ENCODE measurements around the gene SCN5A.

SCN5A gene

DNA sequence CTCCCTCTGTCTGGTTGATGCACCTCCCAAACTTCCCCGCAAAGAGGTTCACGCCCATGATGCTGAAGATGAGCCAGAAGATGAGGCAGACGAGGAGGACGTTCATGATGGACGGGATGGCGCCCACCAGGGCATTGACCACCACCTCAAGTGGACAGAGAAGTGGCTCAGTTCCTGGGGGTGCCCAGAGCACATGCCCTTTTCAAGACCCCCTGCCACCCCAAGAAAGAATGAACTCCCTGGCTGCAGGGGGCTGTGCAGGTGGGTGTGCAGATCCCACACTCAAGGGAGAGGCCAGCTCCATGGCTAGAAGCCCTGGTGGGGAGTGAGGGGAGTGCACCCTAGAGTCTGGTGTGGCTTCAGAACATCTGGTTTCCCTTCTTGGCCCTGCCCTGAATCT is 89.2 kb downstream of the SCN5A start:
- no peak for DNase-seq (ENCODE audit: low read depth)

DNA sequence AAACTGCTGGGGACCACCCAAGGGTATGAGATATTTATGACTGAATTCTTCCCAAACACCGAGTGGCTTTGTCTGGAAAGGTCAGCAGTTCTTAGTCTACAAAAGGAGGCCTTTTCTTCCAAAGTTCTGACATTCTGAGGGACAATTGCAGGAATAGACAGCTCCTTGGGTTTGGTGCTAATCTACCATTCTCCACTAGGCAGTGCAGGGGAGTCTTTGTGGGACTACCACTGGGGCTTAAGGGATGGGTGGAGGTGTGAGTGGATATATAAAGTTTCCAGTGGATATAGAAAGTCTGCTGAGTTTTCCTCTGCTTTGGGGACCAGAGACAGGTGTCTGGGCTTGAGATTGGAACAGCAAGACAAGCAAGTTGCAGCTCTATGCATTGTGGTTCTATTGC is 90.6 kb downstream of the SCN5A start:
- no peak for DNase-seq (ENCODE audit: low read depth)

DNA sequence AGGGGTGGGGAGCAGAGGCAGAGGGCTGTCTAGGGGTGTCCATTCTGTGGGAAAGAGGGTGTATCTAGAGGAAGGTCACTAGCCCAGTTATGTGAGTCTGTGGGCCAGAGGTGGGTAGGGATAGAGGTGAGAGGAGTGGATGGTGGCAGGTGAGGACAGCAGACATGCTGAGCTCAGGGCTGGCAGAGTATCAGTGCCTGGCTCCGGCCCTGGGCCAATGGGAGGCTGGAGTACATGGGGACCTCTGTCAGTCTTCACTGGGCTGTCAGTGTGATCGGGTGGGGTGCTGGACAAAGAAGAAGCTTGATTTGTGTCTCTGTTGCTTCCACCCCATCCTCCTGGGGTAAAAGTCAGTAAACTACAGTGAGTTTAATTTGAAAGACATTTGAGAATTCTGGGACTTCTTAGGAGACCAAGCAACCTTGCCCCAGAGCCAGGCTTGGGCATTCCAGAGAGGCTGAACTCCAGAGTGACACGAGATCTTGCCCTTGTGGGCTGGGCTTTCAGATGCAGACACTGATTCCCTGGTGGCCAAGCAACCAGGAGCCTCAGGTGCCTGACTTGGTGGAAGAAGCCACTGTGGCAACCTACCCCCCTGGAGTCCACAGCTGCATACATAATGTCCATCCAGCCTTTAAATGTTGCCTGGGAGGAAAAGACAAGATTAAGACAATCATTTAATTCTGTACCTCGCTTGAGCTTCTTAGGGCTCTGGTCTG is 92.7 kb downstream of the SCN5A start:
- no peak for DNase-seq (ENCODE audit: low read depth)

DNA sequence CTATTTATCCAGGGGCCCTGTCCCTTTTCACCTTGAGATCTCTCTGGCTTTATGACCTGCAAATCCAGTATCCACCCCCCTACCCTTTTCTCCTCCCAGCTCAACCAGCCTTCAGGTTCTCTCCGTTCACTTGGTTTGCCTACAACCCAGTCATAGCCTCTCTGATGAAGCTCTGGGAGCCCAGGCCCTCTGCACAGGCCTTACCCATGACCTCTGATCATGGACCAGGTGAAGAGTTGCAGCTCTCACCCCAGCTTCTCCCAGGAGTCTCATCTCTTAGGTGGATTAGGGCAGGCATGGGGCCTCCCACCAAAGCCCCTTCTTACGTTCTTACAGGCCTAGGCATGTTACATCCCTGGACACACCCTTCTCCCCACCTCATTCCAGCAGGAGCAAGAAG is 93.6 kb downstream of the SCN5A start:
- no peak for DNase-seq (ENCODE audit: low read depth)

DNA sequence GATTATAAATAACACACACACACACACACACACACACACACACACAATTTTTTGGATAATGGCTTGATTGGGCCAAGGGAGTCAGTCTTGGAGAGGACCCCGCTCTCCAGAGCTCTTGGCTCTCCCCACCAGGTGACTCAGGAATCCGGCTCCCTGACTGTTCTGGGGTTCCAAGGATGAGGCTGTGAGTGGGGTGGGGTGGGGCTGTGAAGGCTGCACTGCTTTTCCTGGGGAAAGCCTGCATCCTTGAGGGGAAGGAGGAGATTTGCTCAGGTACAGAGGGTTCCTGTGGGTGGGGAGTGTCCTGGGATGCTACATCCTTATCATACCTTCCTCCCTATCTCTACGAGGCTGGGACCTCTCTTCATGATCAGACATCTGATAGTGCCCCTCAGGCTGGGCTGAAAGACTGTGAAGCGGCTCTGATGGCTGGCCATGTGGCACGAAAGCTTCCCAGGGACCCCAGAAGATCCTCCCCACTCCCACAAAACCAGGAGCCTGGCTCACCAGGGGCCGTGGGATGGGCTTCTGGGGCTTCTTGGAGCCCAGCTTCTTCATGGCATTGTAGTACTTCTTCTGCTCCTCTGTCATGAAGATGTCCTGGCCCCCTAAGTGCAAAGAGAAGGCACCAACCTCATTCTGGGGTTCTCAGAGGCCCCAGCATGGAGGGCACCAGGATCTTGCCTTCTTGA is 94.2 kb downstream of the SCN5A start:
- DNase-seq (ENCODE audit: low read depth), result no peak

DNA sequence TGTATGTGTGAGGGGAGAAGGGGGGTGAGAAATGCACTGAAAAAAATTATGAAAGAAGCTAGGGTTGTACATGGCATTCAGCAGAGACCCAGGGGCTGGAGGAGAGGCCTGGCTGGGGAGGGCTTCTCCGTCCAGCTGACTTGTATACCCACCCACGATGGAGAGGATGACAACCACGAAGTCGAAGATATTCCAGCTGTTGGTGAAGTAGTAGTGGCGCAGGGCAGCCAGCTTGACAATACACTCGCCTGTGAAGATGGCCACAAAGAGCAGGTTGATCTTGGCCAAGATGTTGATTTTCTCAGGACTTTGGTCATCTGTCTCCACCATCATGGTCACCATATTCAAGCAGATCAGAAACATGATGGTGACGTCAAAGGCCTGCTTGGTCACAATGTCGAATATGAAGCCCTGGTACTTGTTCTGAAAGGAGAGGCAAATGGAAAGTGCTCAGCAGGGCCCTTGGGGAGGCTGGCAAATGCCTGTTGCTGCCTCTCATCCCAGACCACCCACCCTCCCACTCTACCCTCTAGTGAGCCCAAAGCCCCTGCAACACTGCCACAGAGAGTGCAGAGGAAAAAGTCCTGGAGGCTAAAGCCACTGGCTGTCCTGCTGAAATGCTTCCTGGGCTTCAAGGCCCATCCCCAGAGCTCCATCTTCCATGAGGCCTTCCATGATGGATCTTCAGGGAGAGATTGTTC is 95.2 kb downstream of the SCN5A start:
- DNase-seq (ENCODE audit: low read depth), result no peak

DNA sequence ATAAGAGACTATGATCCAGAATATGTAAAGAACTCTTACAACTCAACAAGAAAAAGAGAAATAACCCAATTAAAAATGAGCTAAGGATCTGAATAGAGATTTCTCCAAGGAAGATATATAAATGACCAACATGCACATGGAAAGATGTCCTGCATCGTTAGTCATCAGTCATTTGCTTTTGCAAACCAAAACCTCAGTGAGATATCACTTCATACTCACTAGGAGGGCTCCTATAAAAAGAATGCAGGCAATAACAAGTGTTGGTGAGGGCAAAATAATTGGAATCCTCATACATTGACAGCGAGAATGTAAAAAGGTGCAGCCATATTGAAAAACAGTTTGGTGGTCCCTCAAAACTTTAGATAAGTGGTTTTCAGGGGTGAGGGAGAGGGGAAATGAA is 96.4 kb downstream of the SCN5A start:
- DNase-seq (ENCODE audit: low read depth), result no peak

- DNase-seq (ENCODE audit: low read depth), result no peak
Measured at GRCh38 chr3:38552364-38552763, 97.1 kb downstream of the SCN5A start.

DNA sequence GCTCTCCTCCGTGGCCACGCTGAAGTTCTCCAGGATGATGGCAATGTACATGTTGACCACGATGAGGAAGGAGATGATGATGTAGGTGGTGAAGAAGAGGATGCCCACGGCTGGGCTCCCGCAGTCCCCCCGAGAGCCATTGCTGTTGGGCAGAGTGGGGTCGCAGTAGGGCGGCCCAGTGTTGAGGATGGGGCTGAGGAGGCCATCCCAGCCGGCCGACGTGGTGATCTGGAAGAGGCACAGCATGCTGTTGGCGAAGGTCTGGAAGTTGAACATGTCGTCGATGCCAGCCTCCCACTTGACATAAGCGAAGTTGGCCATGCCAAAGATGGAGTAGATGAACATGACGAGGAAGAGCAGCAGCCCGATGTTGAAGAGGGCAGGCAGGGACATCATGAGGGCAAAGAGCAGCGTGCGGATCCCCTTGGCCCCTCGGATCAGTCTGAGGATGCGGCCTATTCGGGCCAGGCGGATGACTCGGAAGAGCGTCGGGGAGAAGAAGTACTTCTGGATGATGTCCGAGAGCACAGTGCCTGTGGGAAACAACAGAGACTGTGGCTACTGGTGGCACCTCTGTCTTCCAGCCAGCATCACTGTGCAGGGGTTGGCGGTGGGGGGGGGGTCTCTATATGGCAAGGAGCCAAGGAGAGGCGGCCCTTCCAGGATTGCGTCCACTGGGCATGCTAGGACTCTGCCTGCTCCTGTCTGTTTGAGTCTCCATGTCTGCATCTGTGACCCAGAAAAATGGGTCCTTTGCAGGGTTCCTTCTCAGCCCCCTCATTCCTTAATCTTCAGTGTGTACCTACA is 98.3 kb downstream of the SCN5A start:
- no peak for DNase-seq (ENCODE audit: low read depth)

- DNase-seq (ENCODE audit: low read depth), result no peak
Measured at GRCh38 chr3:38549957-38550840, 99.3 kb downstream of the SCN5A start.

DNA sequence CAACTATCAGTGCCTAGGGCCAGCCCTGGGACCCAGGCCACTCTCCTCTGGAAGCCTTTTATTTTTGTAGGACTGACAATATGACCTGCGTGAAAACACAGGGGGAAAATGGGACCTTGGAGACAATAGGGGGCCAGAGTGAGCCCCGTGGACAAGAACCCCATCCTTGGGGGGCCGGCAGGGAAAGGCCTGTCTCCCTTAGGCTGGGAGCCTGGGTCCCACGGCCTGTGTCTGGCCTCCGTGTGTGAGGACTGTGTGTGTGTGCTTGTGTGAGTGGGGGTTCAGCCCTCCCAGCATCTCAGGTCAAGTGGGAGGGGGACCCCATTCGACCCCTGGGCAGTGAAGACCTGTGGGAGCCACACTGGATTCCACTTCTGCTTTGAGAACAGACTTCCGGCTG is 100.0 kb downstream of the SCN5A start:
- no peak for DNase-seq (ENCODE audit: low read depth)

- no peak for DNase-seq (ENCODE audit: low read depth)
Measured at GRCh38 chr3:38549082-38549481, 100.4 kb downstream of the SCN5A start.

GRCh38 chr3:38548154-38548931 is 101.1 kb downstream of the SCN5A start:
- DNase-seq (ENCODE audit: low read depth), result no peak

GRCh38 chr3:38545983-38546382 is 103.5 kb downstream of the SCN5A start:
- DNase-seq (ENCODE audit: low read depth), result no peak

DNA sequence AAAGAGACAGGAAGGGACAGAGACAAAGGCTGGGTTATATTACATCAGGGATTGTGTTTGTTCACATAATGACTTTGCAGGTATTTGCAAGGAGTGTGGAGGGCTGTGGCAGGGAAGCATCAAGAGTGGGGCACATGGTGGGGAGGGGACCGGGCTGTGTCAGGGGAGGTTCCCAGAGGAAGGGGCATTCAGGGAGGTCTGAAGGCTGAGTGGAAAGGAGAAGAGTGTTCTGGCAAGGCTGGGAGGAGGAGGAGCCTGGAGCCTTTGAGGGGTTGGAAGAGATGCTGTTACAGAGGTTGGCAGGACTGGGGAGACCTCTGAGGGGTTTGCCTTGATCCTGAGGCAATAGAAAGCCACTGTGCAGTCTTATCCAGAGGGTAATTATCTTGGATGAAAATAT is 103.9 kb downstream of the SCN5A start:
- DNase-seq (ENCODE audit: low read depth), result no peak

DNA sequence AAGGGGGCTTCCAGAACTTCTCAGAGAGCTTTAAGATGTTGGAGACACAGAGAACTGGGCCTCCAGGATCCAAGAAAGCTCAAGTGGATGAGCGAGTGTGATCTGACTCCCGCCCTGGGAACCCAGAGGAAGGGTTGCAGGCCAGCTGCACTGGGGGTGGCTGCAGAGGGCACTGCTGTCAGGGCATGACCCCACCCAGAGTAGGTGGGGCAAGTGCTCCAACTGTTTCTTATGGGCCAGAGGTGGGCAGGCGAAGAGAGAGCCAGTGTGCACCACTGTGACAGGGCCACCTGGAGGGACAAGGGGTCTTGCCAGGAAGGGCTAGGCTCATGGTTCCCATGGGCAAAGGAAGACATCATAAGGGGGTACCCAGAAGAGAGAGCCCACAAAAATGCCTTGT is 104.6 kb downstream of the SCN5A start:
- DNase-seq (ENCODE audit: low read depth), result no peak

GRCh38 chr3:38543586-38543985 is 105.9 kb downstream of the SCN5A start:
- no peak for DNase-seq (ENCODE audit: low read depth)

DNA sequence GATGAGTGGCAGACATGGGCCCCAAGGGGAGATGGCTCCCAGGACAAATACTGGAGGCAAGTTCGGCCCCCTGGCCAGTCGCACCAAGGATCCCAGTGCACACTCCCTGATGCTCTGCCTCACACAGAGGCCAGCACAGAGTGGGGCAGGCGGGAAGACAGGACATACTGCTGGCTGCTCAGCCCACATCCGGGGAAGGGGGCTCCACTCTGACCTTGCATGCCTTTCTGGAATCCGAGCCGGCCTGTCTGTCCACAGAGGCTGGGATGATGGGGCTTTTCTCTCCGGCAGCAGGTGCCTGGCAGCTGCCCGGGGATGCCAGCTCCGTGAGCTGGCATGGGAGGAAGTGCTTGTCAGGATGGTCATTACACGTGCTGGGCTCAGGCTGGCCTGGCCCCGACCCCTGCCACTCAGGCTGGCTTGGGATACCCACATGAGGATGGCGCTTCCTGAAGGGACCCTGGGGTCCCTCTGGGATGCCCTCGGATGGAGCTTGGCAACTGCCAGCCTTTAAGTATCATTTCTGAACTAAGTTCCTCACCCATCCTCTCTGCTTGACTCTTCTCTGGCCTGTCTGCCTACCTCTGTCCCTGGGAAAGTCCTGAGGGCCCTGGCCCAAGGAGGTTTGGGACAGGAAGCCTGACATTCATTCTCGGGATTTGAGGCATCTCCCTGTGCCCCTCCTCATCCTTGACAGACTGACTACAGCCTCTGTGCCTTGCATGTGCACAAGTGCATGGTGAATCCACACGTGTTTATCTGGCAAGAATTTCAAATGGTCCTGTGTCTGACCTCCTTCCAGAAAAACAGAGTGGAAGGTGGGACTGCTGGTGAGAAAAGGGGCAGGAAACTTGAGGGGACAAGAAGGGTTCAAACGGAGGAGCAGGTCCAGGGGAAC is 106.8 kb downstream of the SCN5A start:
- DNase-seq (ENCODE audit: low read depth), result no peak

GRCh38 chr3:38541806-38542205 is 107.7 kb downstream of the SCN5A start:
- DNase-seq (ENCODE audit: low read depth), result no peak

Measured in amniotic epithelial cell (primary cell).